Effector memory CD4-positive, alpha-beta T cell (primary cell): ENCODE measurements around the gene FRS2.

Experiments
- DNase-seq, 3 donors: peaks; one replicate each; pipeline ENCODE4 v3.0.0-alpha.2; 2020
- H3K27ac ChIP-seq: 2 replicates; pipeline ENCODE4 v1.7.0; 2013; ENCODE audit warnings: mild to moderate bottlenecking, low read length, moderate library complexity; ENCODE audit not compliant: insufficient read depth, poor library complexity, severe bottlenecking
- H3K27me3 ChIP-seq: replicated peaks from 2 replicates; pipeline ENCODE4 v1.7.0; 2013; ENCODE audit warnings: mild to moderate bottlenecking, low read length; ENCODE audit not compliant: insufficient read depth, control insufficient read depth, poor library complexity, severe bottlenecking
- H3K36me3 ChIP-seq: 2 replicates; pipeline ENCODE4 v1.7.0; 2013; ENCODE audit warnings: mild to moderate bottlenecking, low read length, moderate library complexity; ENCODE audit not compliant: control insufficient read depth, insufficient read depth
- H3K4me1 ChIP-seq: 2 replicates; pipeline ENCODE4 v1.7.0; 2013; ENCODE audit warnings: low read length, mild to moderate bottlenecking; ENCODE audit not compliant: control insufficient read depth, insufficient read depth, poor library complexity, severe bottlenecking
- H3K4me3 ChIP-seq: 2 replicates; pipeline ENCODE4 v1.7.0; 2013; ENCODE audit warnings: low read length, low read depth, mild to moderate bottlenecking; ENCODE audit not compliant: insufficient read depth, poor library complexity, severe bottlenecking
- H3K9me3 ChIP-seq: 2 replicates; pipeline ENCODE4 v1.7.0; 2013; ENCODE audit warnings: mild to moderate bottlenecking, low read length, moderate library complexity; ENCODE audit not compliant: control insufficient read depth
- total RNA-seq, 3 donors: gene quantifications; one replicate each; lab custom pipeline; 2026; lab: John Stamatoyannopoulos, UW

Gene FRS2
- total RNA-seq: 28.0 to 36.0 (median 29.9) reads per million in 3 donors

GRCh38 chr12:69470189-69471075, at the start of gene FRS2:
TSS of gene FRS2 (plus strand) at chr12:69470388. CDS start at chr12:69569031, 98,643 bp downstream.
- H3K27ac ChIP-seq: peak within 1 kb of the TSS; percentile 92
- H3K9me3 ChIP-seq: no peaks in the 10 kb centered on the region
- H3K4me3 ChIP-seq: peak within 1 kb of the TSS; percentile 100
- H3K36me3 ChIP-seq: peaks cover 3% of the 10 kb centered on the region
- DNase-seq: peak; percentile 59 to 73 (median 69)
- peaks cover 20% of the 10 kb centered on the region for H3K4me1 ChIP-seq
- H3K27me3 ChIP-seq: no peaks in the 10 kb centered on the region

- no peaks in the 10 kb centered on the region for H3K36me3 ChIP-seq
- DNase-seq: no peak
These were observed 48.6 kb upstream of the FRS2 start for GRCh38 chr12:69421548-69421947.

GRCh38 chr12:69423037-69423905, 46.9 kb upstream of the FRS2 start:
- Histone ChIP-seq H3K27me3 (no peaks in the 10 kb centered on the region), H3K4me1 (no peaks in the 10 kb centered on the region), H3K4me3 (no peak overlapping the region), H3K9me3 (no peaks in the 10 kb centered on the region), H3K27ac (no peak overlapping the region), H3K36me3 (no peaks in the 10 kb centered on the region)
- no peak for DNase-seq

More at GRCh38 chr12:69421548-69421947, 48.6 kb upstream of the FRS2 start:
- no peaks in the 10 kb centered on the region for H3K4me1 ChIP-seq
- H3K9me3 ChIP-seq: no peaks in the 10 kb centered on the region
- no peak overlapping the region for H3K4me3 ChIP-seq
- H3K27me3 ChIP-seq: no peaks in the 10 kb centered on the region
- H3K27ac ChIP-seq: no peak overlapping the region

- no peak overlapping the region for H3K27ac ChIP-seq
- no peaks in the 10 kb centered on the region for H3K36me3 ChIP-seq
- no peaks in the 10 kb centered on the region for H3K27me3 ChIP-seq
- no peaks in the 10 kb centered on the region for H3K4me1 ChIP-seq
- H3K4me3 ChIP-seq: no peak overlapping the region
- no peaks in the 10 kb centered on the region for H3K9me3 ChIP-seq
- no peak for DNase-seq
These were observed 44.8 kb upstream of the FRS2 start for GRCh38 chr12:69425417-69425816.

- no peaks in the 10 kb centered on the region for H3K9me3 ChIP-seq
- H3K36me3 ChIP-seq: no peaks in the 10 kb centered on the region
- H3K27me3 ChIP-seq: no peaks in the 10 kb centered on the region
- H3K4me1 ChIP-seq: no peaks in the 10 kb centered on the region
- no peak overlapping the region for H3K4me3 ChIP-seq
- no peak for DNase-seq
- H3K27ac ChIP-seq: no peak overlapping the region
These were observed 41.7 kb upstream of the FRS2 start for GRCh38 chr12:69428351-69429073.

GRCh38 chr12:69430942-69431590, 39.1 kb upstream of the FRS2 start:
- no peak overlapping the region for H3K27ac ChIP-seq
- H3K4me1 ChIP-seq: no peaks in the 10 kb centered on the region
- no peaks in the 10 kb centered on the region for H3K27me3 ChIP-seq
- no peaks in the 10 kb centered on the region for H3K36me3 ChIP-seq
- DNase-seq: no peak
- H3K9me3 ChIP-seq: no peaks in the 10 kb centered on the region
- no peak overlapping the region for H3K4me3 ChIP-seq

- no peaks in the 10 kb centered on the region for H3K4me1 ChIP-seq
- H3K27me3 ChIP-seq: no peaks in the 10 kb centered on the region
- no peak overlapping the region for H3K27ac ChIP-seq
- H3K36me3 ChIP-seq: no peaks in the 10 kb centered on the region
- DNase-seq: no peak
- H3K4me3 ChIP-seq: no peak overlapping the region
- H3K9me3 ChIP-seq: no peaks in the 10 kb centered on the region
These were observed 38.5 kb upstream of the FRS2 start for GRCh38 chr12:69431591-69432222.

GRCh38 chr12:69433653-69434052, 36.5 kb upstream of the FRS2 start:
- Histone ChIP-seq H3K4me3 (no peak overlapping the region), H3K27me3 (no peaks in the 10 kb centered on the region)
- DNase-seq: no peak

GRCh38 chr12:69435644-69436043, 34.5 kb upstream of the FRS2 start:
- H3K36me3 ChIP-seq: no peaks in the 10 kb centered on the region
- no peaks in the 10 kb centered on the region for H3K4me1 ChIP-seq
- no peak for DNase-seq
- no peaks in the 10 kb centered on the region for H3K9me3 ChIP-seq
- no peak overlapping the region for H3K27ac ChIP-seq
- H3K4me3 ChIP-seq: no peak overlapping the region
- H3K27me3 ChIP-seq: no peaks in the 10 kb centered on the region

More at GRCh38 chr12:69433653-69434052, 36.5 kb upstream of the FRS2 start:
- Histone ChIP-seq H3K27ac (no peak overlapping the region), H3K4me1 (no peaks in the 10 kb centered on the region), H3K9me3 (no peaks in the 10 kb centered on the region), H3K36me3 (no peaks in the 10 kb centered on the region)
